ENCODE measurements around the gene MAB21L1.

DNA sequence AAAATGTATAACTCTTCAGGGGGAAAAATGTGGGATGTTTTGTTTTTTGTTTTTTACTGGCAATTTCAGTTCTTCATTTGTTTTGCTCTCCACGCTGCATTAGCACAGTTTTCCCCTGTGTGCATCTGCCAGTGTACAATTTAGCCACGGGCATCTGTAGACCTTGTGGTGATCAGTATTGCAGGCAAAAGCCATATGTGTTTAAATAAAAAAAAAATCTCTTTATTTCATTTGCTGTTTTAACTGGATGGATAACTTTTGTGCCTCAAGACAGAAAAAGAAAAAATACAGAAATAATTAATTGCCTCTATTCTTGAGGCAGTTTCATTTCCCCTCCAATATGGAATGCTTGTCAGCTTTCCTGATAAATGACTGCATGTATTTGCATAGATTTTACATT is 7.9 kb upstream of the MAB21L1 start:
- TF ChIP-seq POLR2AphosphoS5 (IDR thresholded peaks at IDR 0.05): no peak
- TF ChIP-seq CTCF (IDR thresholded peaks at IDR 0.05; ENCODE audit: poor library complexity, severe bottlenecking): no peak

All from neural cell (in vitro differentiated cells).